Activated T-cell treated with anti-CD3 and anti-CD28 coated beads for 4 hours (primary cell): ENCODE results near the gene DMXL2.
"Not testable (repeated sequence)": the region's sequence is repeated elsewhere in the genome, so short reads cannot be mapped to it uniquely, and the experiment has no call there.

Experiments
- DNase-seq: peaks from one replicate; pipeline ENCODE4 v3.0.0-alpha.2; 2020

Gene DMXL2

DNA sequence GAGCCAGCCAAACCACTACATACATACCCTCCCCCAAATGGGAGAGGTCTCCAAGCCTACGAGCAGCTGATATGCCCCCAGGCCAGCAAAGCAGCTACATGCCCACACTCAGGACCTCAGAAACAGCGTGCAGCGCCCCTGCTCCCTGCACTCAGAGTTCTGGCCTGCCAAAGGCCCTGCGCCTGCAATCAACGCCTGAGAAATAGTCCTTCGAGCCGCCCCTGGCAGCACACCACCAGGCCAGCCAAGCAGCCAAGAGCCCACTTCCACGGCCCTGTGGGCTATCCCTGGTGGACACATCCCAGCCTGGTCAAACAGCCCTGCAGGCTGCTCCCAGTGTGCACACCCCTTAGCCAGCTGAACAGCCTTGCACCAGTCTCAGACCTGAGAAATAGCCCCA lies 139.1 kb downstream of the DMXL2 start:
- no peak for DNase-seq

DNA sequence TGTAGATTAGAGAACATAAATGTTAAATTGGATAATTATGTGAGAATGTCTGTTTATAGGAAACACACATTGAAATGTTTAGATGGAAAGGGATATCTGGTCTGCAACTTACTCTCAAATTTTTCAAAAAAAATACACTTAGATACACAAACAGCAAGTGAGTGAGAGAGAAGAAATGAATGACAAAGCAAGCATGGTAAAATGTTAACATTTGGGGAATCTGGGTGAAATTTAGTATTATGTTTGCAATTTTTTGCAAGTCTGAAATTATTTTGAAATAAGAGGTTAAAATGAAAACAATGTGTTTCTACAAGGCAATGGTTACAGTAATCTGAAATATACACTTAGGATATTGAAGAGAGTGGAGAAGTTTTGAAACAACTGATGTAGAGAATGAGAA lies 146.8 kb downstream of the DMXL2 start:
- no peak for DNase-seq

DNA sequence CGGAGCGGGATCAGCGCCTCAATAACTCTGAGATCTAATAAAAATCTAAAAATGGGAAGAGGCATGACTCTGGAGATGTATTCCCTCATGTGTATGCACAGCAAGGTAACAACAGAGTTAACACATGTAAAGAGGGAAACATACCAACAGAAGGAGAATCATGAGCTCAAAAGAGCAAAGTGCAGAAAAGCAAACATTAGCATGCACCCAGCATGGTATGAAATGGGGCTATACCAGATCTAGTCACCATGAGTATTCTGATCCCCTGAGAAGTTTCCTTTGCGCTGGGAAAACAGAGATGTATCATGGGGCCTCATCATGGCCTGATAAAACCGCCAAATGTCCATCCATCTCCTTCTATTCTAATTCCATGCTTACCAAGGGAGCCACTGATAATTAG lies 152.1 kb downstream of the DMXL2 start:
- DNase-seq = no peak

DNA sequence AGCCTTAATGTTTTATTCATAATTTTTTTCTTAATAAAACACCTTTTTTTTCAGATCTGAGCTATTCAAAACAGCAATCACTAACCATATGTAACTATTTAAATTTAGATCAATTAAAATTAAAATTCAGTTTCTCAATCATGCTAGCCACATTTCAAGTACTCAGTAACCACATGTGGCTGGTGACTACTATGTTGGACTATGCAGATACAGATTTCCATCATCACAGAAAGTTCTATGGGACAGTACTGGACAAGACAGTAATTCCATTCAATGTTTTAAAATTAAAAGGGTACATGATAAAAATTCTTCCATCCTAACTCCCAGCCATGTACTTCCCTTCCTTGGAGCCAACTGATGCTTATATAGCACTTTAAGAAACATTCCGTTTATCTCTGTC lies 161.8 kb downstream of the DMXL2 start:
- DNase-seq = no peak

DNA sequence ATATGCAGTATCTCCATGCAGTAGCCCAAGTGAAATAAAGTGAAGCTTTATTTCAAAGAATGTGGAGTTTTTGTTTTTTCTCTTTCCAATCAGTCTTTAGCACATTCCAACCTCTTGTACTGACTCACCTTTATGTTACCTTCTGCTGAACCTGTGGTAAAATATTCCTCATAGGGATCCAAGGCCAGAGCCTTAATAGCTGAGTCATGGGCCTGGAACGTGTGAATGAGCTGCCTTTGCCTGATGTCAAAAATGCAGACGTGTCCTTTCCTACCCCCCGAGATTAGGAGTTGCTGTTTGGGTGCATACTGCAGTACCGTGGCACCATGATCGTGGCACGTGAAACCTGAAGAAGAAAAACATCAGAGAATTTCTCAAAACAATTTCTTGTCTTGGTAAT lies 172.6 kb downstream of the DMXL2 start:
- DNase-seq = no peak

DNA sequence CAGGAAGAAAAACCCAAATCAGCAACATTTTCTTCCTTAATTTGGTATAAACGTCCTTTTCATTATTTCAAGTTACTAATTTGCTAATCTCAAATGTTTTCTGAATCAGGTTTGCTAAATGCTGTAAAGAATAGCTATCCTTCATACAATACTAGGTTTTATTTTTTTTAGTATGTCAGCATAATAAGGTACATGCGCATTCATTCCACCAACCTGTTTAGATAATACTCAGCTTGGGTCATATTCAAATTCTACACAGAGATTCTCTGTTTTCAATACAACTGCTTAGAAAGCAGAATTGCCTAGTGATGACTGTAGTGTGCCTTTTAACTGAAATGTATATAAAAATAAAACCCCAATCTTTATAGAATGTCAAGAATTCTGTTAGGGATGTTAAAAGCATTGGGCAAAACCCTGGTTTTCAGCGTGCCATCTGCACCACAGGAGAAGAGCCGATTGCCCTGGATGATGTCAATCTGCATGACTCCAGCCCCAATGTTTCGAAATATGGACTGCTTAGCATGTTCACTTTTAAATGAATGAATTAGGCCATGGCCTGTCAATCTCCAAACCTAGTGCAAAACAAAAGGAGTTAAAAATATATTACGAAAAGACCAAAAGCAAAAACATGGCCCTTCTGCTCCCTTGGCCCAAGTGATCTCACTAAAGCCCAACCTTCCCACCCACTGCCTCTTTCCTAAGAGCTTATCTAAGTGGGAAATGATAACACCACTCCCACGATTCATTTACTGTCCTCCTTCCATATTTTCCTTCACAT lies 173.8 kb downstream of the DMXL2 start:
- DNase-seq = no peak

DNA sequence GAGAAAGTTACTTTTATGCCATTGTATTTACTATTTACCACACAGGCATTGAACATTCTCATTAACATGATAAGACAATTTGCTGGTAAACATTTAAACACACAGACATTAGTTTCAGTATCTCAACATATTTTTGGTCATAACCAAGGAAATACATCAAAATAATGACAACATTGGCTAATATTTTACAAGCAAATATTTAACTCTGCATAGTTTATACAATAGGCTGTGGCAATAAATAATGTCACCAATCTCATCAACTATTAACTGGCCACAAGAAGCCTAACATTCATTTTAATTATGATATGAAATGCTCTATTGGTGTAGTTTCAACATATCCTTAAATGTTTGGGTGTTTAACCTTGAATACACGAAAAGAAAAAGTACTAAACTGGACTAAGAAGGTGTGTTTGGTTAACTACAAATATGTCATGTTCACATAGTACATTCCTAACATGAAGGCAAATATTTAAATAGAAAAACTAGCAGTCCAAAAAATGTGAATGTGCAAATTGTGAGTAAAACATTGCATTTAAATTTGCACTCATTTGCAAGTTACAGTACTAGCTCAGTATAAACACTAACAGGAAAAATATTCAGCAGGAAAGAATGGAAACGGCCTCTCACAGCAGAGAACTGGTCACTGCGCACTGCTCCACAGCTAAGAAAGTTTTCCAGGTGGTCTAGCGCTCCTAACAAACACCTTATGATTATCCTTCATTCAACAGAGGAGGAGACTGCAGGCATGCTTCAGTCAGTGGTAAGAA lies 174.5 kb downstream of the DMXL2 start:
- DNase-seq = no peak

DNA sequence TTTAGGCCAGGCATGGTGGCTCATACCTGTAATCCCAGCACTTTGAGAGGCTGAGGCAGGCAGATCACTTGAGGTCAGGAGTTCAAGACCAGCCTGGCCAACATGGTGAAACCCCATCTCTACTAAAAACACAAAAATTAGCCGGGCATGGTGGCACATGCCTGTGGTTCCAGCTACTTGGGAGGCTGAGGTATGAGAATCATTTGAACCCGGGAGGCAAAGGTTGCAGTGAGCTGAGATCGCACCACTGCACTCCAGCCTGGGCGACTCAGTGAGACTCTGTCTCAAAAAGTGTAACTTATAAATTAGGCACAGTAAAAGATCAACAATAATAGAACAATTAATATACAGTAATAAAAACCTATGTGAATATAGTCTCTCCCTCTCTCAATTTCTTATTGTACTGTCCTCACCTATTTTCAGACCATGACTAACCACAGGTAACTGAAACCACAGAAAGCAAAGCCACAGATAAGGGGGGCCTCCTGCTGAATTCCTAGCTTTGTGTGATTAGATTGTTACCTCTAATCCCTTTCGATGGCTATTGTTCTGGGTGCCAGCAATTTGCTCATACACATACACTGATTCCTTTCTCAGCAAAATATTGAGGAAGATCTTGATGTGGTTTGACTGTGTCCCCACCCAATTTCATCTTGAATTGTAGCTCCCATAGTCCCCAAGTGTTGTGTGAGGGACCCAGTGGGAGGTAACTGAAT lies 176.4 kb downstream of the DMXL2 start:
- not testable (repeated sequence) for DNase-seq

DNA sequence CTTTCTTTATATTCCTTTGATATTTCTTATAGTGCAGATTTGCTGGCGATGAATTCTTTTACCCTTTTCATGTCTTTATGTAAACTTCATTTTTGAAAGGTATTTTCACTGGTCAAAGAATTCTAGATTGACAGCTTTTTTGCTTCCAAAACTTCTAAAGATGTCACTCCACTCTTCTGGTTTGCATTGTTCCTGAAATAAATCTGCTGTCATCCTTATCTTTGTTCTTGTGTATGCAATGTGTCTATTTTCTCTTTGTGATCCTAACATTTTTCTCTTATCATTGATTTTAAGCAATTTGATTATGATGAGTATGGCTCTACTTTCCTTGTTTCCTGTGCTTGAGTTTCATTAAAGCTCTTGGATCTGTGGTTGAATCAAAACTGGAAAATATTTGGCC lies 177.8 kb downstream of the DMXL2 start:
- no peak for DNase-seq

DNA sequence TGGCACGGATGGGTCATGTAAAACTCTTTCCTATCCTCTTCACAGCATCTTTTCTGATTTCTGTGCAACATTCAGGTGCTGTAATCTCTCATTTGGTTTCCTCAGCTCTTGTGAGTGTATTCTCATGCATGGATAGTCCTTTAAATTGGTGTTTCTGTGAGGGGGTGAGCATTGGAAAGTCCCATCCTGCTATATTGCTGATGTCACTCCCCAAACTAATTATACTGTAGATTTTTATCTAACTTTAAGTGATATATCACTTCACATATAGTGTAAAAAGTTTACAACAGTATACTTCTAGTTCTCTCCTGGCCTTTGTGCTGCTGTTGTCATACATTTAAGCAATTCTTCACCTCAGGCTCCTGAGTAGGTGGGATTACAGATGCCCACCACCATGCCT lies 178.5 kb downstream of the DMXL2 start:
- no peak for DNase-seq

DNA sequence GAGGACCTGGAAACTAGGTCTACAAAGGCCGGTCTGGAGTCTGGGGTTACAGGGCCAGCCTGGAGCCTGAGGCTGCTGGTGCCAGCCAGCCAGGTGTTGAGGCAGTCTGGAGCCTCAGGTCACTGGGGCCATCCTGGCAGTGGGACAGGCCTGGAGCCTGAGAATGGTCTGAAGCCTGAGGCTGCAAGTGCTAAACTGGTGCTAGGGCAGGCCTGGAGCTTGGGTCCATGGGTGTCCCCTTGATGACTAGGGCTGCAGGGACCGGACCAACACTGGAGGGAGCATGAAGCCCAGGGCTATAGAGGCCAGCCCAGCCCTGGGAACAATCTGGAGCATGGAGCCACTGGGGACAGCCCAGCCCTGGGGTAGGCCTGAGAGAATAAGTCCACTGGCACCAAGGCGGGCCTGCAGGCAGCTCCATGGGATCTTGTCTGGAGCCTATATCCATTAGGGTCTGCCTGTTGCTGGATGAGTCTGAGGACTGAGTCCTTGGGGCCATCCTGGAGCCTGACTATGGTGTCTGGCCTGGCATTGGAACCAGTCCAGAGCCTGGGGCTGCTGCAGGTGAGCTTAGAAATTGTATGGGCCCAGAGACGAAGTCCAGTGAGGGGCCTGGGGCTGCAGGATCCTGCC lies 179.2 kb downstream of the DMXL2 start:
- DNase-seq = no peak

DNA sequence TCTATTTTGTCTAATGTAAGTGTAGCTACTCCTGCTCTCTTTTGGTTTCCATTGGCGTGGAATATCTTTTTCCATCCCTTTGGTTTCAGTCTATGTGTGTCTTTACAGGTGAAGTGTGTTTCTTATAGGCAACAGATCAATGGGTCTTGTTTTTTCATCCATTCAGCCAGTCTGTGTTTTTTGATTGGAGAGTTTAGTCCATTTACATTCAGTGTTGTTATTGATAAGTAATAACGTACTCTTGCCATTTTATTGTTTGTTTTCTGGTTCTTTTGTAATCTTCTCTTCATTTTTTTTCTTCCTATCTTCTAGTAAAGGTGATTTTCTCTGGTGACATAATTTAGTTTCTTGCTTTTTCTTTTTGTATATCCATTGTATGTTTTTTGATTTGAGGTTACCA lies 184.0 kb downstream of the DMXL2 start:
- no peak for DNase-seq

DNA sequence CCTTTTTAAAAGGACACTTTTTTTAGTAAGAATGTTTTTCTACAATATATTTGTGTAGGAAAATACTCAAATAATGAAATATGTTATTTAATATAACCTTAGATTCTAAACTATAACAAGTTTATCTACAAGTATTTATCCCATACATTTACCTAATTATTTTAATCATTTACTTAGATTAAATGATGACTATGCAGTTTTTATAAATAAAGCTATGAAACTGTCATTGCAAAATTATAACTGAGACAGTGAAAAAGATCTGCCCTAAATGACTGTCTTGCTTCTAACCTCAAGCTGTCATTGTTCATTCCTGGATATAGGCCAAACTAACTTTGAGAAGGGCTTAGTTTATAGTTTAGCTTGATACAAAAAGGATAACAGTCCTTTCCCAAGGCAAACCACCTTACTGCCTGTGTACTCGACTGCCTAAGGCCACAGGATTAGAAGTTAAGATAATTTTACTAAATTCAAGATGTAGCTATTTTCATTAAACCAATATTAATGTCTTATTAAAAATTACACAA lies 197.0 kb downstream of the DMXL2 start:
- DNase-seq = no peak

DNA sequence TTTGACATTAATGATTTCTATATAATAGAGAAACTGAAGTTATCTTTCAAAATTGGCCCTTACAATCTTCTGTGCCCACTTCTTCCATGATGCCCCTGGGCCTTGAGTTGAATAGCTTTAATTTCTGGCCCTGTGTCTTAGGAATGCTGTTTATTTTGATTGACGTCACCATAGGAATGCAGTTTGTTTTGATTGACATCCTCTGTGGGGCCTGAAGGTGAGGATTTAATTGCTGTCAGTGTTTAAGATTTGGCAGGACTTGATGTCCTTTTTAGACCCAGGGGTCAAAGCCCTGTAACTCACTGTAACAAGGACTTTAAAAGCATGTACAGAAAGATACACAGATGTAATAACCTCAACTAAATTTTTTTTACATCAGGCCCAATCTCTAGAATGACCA lies 197.8 kb downstream of the DMXL2 start:
- no peak for DNase-seq

DNA sequence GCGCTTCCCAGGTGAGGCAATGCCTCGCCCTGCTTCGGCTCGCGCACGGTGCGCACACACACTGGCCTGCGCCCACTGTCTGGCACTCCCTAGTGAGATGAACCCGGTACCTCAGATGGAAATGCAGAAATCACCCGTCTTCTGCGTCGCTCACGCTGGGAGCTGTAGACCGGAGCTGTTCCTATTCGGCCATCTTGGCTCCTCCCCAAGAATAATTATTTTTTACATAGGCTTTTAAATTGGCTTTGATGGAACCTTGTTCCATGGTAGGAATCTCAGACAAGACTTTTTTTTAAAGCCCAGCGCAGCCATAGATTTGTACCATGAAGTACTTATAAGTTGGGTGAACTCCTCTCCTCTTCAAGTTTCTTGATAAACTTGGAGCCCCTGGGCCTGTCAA lies 199.5 kb downstream of the DMXL2 start:
- DNase-seq = not testable (repeated sequence)

DNA sequence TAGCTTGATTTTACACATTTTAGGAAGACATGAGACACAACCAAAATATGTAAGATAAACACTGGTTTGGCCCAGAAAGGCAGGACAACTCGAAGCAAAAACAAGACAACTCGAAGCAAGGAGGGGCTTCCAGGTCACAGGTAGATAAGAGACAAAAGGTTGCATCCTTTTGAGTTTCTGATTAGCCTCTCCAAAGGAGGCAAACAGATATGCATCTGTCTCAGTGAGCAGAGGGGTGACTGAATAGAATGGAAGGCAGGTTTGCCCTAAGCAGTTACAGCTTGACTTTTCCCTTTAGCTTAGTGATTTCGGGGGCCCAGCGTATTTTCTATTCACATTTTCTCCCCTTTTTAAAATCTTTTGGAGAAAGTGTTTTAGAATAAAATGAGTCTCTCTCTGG lies 206.4 kb downstream of the DMXL2 start:
- DNase-seq = no peak

DNA sequence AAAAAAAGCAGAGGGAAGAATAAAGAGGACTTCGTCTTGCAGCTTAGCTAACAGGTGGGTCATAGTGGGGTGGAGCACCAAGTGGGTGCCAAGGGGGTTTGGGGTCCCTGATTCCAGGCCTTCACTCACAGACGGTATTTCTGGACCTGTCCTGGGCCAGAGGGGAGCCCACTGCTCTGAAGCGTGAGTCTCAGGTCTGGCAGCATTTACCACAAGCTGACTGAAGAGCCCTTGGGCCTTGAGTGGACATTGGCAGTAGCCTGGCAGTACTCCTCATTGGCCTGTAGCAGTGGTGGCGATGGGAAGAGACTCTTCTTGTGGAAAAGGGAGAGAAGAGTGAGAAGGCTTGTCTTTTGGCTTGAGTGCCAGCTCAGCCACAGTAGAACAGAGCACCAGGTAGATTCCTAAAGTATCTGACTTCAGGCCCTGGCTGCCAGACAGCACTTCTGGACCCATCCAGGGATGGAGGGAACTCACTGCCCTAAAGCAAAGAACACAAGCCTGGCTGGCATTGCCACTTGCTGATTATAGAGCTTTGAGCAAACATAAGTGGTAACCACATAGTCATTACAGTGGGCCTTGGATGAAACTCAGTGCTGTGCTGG lies 208.2 kb downstream of the DMXL2 start:
- no peak for DNase-seq

DNA sequence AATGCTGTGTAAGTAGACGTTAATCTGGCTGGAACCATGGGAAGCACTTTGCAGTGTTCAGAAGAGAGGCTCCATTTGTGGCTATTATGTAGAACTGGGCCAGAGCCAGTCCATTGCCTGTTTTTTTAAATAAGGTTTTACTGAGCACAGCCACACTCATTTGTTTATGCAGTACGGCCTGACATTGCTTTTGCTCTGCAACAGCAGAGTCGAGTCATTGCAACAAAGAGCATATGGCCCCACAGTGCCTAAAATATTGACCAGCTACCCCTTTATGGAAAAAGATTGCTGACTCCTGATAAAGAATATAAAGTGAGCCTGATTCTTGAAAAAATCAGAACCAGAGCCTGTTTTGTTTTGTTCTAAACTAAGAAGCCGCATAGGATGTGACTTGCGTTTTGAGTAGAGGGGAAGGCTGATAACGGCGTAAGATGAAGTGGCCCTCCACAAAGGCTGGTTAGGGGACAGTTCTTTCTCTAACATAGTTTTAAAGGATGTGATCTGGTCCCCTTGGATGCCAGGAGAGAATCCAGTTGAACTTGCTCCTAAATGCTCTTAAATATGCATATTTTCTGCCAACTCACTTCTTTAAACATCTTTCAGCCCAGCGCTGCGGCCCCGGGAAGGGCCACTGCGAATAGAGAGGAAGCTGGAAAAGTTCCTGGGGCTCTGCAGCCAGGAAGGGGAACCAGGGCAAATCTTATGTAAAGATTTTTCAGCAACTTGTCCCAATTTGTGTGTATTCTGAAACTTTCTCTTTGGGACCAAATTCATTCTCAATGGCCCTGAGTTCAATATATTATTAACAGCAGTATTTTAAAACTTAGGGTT lies 216.7 kb downstream of the DMXL2 start:
- no peak for DNase-seq

DNA sequence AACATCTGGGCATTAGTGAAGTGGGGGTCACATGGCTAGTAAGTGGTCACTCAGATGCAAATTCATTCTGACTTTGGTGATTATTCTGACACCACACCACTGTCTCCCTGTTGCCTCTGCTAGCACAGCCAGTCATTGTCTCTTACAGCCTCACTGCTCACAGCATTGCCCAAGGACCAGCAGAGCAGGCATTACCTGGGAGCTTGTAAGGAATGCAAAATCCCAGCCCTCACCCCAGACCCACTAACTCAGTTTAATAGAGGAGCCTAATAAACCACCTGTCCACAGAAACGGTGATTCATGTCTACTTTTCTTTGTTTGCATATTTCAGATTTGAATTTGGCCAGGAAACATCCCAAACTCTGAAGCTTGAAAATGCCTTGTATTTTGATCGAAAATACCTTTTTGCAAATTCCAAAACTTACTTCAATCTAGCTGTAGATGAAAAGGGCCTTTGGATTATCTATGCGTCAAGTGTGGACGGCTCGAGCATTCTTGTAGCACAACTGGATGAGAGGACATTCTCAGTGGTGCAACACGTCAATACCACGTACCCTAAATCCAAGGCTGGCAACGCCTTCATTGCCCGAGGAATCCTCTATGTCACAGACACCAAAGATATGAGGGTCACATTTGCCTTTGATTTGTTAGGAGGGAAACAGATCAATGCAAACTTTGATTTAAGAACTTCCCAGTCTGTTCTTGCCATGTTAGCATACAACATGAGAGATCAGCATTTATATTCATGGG lies 218.4 kb downstream of the DMXL2 start:
- no peak for DNase-seq

DNA sequence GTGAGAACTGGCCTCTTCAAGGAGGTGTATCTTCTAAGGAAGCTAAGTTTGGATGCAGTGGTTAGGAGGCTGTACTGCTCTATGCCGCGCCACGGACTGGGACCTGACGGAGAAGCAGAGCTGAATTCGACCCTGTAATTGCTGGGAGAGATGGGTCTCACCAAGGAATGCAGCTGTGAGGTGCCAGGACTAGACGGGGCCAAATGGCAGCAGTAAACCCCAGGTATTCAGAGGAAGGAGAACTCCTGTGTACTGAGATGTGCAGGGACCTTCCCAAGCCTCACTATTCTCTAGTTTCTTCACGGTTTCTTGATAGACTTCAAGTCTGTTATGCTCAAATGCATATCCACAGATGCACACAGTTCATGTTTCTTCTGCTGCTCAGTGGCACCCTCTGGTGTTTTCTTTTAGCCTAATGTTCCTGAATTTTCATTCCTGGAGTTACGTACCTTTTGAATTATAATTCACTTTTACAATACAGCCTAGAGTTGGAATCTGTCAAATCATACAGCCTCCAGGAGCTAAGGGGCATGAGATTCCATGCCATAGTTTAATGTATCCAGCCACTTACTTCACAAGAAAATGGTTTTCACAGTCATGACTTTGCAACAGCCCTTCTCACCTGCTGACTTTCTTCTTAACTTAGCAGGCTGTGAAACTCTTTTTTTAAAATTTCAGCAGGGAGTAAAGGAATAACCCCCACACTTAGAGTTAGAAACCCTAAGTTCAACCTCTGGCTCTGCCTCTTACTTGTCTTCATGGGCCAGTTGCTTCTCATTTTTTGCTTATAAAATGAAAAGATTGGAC lies 219.3 kb downstream of the DMXL2 start:
- DNase-seq = no peak
